Frontal cortex (tissue), 4 donors: Measurements from ENCODE around the gene DZIP1. TPM values are rescaled to one million over a fixed set of nuclear protein-coding genes. Genes with fewer than 3 reads are reported as not detected.

Source experiments
- DNase-seq, 2 donors: peaks; one replicate each; pipeline ENCODE4 v3.0.0; 2012; ENCODE audit warnings: low spot score in 2 of 2
- FAIRE-seq: peaks from 2 replicates; lab custom pipeline; 2012; peaks lifted over from hg19 to GRCh38; lab: Jason Lieb, UNC
- total RNA-seq: library from RNA; depleted of rRNA; stranded (reverse); fragments of >200 nt; gene quantifications from one replicate; pipeline ENCODE4 v1.2.3, GENCODE V29; 2014
- donor health status: control.
- donor health status: control.
- donor health status: control.

DZIP1 gene
- total RNA-seq, 1 donor from 2014 or later = 47.3 TPM

DNA sequence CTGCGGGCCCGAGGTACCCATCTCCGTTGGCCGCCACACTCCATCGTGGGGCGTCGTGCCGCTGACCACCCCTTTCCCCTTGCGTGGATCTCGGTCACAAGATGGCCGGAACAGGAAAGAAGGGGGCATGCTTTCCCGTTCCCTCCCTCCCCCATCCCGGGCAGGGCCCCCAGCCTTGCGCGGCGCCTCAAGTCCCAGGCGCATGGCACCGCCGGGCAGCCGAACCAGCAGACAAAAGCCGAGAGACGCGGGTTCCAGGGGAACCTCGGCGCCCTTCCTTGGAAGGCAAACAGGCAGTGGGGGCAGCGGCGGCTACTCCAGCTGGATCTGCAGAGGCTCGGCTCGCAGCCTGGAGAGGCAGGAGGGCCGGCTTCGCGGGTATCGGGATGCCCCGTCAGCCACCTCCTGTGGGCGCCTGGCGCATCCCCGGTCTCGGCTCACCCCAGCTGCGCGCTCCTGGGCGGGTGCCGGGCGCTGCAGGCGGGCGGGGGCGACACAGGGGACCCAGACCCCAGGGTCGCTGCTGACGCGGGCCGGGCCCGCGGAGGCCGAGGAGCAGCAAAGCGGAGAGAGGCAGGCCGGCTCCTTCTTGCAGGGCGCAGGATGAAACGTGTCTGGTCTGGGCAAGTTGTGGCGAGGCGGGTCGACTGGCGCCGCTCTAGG is 439 bp downstream of the DZIP1 start:
- FAIRE-seq = no peak
- peak in 1 of 2 donors; percentile 27 for DNase-seq

DNA sequence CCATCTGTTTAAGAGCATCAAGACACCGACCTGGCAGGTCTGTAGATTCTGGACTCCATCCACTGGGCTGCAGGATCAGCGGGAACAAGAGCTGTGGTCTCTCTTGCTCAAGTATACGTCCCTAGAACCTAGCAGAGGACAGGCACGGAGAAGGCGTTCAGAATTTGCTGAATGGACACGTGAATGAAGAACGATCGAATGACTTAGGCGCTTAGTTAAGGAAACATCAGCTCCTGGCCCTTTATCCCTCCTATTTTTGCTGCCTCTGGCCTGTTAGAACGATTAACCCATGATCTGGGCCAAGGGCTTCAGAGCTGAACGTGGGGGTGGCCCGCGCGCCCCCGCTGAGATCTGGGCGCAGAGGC is 953 bp downstream of the DZIP1 start:
- DNase-seq = no peak
- no peak for FAIRE-seq

DNA sequence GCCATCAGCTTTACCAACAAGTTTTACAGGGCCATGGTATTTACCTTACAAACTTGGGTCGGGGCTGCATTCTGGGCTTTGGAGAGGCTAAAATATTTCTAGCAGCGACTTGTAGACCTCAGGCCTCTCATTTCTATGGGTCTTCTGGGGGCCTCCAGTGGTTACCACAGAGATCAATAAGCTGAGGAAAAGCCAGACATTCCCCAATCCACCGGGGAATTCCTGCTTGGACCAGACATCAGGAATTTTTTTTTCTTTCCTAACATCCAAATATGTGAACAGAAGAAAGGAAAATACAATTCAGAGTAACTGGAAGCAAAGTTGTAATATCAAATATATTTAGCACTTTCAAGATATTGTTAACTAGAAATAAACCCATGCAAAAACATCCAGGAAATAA is 1.5 kb downstream of the DZIP1 start:
- no peak for DNase-seq
- FAIRE-seq = no peak

DNA sequence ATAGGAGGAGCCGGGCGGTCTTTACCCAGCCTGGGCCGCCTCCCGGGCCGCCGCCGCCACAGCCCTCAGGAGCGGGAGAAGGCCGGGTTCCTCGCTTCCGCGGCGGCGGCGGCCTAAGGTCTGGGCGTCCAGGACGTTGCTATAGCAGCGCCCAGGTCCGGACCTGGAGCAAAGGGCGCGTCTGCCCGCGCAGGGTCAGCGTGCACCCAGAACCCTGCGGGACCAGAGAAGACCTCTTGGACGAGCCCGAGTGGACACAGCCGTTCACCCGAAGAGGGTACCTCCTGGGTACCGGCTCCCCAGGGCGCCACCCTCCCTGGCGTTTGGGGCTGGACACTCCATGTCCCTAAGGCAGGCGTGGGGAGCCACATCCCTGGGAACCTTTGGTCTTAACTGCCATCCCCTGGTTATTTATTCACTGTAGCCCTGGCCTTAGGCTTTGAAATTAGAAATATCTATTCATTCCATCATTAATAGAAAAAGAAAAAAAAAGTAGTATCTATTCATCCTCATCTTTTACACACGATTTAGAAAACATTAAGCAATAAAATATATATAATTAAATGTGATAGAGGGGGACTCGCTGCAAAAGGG is 2.4 kb downstream of the DZIP1 start:
- DNase-seq = peak in 1 of 2 donors; percentile 24
- no peak for FAIRE-seq

DNA sequence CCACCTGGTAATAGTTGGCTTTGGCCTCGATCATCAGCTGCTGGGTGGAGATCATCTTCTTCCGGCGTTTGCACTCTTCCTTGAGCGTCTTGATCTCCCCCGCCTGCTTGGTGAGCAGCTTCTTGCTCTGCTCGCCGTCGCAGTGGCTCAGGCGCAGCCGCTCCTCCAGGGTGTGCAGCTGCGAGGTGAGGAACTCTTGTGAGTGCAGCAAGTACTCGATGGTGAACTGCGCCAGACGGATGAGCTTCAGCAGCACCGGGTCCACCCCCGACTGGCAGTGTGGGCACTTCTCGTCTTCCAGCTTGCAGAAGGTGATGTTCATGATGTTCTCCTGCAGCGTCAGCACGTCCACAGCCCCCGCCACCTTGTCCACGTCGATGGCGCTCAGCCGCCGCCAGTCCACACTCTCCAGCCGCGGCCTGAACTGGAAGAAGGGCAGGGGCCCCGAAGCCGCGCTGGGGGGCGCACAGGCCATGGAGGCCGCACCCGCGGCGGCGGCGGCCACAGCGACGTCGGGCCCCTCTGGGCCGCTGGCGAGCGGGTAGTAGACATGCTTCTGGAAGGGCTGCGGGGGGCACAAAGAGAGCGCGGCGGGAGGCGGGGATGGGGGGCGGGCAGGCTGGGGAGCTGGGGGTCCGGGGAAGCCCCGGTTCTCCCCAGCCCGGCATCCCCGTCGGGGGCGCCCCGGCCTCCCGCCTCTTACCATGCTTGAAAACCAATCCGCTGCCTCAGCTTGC is 3.0 kb downstream of the DZIP1 start:
- FAIRE-seq (no peak), DNase-seq (no peak)

DNA sequence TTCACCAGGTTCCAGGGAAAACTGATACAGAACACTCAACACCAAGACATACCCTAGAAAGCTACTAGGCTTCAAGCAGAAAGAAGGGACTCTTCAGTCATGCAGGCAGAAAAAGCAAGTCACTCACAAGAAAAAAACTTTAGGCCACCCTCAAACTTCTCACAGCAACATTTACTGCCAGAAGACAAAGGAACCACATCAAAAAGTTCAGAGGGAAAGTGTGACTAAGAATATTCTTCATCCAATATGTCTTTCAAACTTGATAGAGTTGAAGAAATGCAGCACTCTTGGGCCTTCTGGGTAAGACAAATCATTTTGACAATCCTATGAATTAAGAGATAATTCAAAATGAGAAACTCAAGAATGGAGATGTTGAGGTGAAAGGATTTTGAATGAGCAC is 7.7 kb downstream of the DZIP1 start:
- DNase-seq (no peak), FAIRE-seq (no peak)

DNA sequence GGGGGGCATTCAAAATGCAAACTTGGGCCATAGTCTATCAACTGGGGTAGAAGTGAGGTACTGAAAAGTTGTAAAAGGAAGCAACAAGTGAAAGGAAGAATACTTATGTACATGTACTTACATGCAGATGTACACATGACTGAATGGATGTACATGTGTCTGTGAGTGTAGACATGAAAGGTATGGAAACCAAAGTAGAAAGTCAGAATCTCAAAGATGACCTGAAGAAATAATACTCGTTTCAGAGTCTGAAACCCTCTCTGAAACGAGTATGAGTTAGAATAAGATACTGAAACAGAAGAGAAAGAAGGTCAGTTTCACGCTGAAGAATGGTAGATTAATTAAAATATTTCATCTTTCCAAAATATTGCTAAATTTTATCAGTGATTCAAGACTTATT is 13.9 kb downstream of the DZIP1 start:
- no peak for FAIRE-seq

DNA sequence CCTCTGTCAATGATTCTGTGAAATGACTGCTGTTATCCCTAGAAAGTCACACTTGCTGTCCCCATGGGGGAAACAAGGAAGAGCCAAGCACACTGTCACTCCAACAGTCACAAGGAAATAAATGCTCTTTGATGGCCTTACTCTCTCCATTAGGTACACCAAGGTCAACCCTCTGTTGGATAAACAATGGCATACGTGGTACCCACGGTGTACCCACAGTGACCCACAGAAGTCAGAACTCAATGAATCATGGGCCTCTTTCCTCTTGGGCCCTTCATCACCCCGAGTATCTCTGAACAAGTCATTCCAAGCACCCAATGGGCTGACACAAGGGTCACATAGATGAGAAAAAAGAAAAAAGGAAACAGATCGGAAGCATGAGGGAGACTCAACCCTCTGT is 15.4 kb downstream of the DZIP1 start:
- no peak for FAIRE-seq
- DNase-seq = no peak

More for the DNA sequence above, 13.9 kb downstream of the DZIP1 start:
- DNase-seq = no peak

DNA sequence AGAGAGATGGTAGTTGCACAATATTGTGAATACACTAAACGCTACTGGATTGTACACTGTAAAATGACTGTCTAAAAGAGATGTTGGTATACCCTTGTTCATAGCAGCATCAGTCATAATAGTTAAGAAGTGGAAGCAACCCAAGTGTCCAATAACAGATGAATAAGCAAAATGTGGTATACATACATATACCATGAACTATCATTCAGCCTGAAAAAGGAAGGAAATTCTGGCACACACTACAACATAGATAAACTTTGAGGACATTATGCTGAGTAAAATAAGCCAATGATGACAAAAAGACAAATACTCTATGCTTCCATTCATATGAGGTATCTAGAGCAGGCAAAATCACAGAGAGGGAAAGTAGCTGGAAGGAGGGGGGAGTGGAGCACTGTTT is 16.0 kb downstream of the DZIP1 start:
- FAIRE-seq (no peak), DNase-seq (no peak)

DNA sequence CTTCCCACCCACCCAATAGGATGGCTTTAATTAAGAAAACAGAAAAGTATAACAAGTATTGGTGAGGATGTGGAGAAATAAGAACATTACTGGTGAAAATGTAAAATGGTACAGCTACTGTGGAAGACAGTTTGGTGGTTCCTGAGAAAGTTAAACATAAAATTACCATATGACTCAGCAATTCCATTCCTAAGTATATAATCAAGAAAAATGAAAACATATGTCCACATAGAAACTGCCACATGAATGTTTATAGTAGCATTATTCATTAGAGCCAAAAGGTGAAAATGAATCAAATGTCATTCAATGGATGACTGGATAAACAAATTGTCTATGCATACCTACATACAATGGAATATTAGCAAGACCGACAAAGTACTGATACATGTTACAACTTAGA is 16.9 kb downstream of the DZIP1 start:
- FAIRE-seq (no peak), DNase-seq (no peak)

DNA sequence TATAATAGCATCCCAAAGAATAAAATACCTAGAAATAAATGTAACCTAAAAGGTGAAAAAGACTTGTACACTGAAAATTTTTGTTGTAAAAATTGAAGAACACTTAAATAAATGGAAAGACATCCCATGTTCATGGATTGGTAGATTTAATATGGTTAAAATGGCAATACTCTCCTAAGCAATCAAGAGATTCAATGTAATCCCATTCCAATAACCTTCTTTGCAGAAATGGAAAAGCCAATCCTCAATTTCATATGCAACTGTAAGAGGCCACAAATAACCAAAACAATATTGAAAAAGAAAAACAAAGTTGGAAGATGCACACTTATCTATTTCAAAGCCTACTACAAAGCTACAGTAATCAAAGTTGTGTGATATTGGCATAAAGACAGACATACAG is 17.7 kb downstream of the DZIP1 start:
- FAIRE-seq = no peak
- DNase-seq = no peak

DNA sequence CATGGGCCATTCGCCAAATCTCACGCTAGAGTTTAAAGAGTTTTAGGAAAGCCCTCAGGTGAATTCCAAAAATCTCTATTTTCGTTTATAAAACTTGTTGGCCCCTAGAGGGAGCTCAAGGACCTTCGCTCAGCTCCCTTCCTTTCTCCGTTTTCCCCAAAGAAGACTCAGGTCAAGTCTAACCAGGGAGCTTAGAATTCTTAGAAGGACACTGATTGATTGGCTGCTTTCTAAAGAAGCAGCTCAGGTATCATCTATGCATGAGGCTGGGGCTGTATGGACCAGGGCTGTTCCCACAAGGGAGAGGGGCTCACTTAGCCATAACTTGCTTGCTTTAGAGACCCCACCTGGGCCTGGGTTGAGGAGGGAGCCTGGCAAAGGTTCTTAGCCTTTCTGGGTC is 20.5 kb downstream of the DZIP1 start:
- DNase-seq (peak; percentile 25 to 33), FAIRE-seq (no peak)

DNA sequence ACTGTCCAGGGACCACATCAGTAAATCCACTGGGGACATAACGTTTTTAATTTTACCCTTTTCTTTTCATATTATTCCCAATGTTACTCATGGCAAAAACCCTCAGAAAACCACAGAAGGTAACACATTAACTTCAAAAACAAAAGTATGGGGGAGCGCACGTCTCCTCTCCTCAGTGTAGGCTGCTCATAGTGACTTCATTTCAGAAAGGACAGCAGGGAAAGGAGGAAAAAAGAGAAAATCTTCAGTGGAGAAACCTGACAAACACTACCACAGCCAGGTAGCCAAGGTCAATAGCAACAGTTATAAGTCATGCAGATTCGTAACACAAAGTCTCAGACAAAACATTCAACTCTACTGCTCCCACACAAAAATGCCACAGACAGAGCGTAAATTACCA is 21.4 kb downstream of the DZIP1 start:
- FAIRE-seq (no peak), DNase-seq (no peak)

DNA sequence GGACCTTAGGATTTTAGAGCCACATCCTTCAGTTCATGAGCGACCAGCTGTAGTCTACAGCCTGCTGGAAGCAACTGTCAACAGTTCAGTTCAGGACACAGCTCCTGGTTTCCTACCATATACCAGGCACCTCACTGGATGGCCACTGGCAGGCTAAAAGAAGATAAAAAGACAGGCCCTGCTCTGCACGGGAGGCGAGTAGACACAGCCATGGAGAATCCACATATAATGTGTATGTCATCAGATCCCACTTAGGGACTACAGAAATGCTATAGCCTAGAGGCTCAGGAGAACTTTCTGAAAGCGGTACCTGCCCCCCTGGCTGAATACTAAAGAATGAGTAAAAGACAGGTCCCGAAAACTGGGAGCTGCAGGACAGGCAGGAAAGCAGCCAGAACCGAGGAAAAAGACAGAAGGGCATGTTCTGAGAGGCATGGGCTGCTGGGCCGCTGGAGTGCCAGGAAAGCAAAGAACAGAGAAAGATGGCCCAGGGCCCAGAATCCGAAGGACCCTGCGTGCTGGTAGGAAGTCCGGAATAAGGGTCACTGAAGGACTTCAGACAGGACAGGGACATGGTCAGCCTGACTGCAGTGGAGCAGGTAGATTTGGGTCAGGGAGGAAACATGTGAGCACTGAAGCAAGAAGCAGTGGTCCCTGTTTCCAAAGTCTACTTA is 23.5 kb downstream of the DZIP1 start:
- no peak for DNase-seq

DNA sequence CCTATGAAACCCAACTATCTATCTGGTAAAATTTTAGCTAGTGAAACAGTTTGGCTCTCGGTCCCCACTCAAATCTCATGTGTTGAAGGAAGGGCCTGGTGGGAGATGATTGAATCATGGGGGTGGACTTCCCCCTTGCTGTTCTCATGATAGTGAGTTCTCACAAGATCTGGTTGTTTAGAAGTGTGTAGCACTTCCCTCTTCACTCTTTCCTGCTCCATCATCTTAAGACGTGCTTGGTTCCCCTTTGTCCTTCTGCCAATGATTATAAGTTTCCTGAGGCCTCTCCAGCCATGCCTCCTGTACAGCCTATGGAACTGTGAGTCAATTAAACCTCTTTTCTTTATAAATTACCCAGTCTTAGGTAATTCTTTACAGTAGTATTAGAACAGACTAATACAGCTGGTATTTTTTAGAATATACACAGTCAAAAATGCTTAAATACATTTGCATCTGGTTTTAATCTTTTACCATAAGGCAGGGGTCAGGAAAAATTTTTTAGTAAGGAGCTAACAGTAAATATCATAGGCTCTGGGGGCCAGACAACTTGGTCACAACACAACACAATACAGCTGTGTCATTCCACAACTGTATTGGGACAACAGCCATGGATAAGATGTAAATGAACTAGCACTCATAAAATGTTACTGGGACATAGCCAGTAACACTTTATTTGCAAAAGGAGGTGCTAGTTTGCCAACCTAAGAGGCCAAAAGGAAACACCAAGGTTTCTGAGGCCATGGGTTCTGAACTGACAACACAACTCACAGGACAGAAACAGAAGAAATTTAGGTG is 24.3 kb downstream of the DZIP1 start:
- DNase-seq = no peak
- no peak for FAIRE-seq

More for the DNA sequence above, 23.5 kb downstream of the DZIP1 start:
- no peak for FAIRE-seq

DNA sequence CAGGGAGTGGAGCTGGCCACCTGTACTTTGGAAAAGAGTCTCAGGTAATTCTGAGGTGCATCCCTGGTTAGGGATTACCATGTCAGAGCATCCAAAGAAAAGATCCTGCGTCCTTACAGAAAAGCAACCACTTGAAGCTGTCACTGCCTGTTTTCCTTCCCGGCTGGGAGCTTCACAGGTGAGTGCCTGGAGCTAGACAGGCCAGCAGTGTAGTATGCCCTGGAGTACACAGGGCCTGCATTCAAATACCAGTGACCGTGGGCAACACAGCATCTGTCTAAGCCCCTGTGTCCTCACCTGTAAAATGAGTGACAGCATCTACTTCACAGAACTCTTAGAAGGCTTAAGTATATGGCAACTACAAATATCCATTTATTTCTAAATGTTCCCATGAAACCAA is 29.0 kb downstream of the DZIP1 start:
- FAIRE-seq (no peak), DNase-seq (no peak)

DNA sequence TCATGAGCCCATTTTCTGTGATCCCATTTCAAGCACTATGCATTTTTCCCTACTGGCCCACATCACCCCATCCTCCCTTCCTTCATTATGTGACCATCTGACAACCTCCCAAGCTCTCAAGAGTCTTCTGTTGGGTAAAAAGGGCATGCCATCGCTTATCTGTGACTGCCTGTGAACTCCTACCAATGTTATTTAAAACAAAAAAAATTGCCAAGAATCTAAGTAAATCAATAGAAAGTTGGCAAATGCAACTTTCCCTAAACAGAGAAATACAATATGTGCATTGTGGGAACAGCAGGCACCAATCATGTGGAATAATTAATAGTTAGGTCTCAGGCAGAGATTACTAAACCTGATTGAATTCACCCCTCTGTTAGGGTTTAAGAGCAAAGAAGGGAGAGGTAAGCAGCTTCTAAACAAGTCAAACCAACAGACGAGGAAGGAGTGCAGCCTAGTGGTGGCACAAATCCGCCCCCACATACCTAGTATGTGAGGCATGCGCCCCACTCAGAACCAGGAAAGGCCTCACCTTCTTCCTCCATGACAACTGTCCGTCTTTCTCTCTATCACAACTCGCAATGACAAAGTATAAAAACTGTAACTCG is 29.8 kb downstream of the DZIP1 start:
- DNase-seq (no peak), FAIRE-seq (no peak)

DNA sequence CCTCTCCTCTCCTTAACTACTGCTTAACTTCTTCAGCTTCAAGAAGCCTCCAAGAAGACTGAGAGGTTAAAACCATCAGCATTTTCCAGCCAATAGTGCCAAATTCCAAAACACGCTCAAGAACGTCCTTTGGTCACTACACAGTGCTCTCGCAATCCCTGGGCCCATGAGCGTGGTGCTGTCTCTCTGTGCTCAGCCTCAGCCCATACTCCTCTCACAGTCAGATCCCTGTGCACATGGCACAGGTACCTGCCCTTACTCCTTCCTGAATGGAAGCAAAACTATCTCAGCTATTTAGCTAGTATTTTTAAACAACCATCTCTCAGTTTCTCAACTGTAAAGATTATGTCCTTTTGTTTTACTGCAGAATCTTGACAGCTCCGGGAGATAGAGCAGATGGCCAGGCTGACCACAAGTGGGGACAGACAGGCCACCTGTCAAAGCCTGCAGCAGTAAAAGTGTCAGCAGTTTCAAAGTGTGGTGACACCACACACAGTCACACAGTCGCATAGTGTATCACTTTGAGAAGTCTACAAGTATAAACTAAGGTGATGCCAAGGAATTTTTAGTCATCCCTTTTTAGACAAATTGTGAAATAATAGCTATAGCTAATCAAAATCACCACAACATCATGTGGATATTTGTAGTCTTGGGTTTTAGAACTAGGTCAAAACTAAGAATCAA is 35.7 kb downstream of the DZIP1 start:
- DNase-seq (no peak), FAIRE-seq (no peak)

DNA sequence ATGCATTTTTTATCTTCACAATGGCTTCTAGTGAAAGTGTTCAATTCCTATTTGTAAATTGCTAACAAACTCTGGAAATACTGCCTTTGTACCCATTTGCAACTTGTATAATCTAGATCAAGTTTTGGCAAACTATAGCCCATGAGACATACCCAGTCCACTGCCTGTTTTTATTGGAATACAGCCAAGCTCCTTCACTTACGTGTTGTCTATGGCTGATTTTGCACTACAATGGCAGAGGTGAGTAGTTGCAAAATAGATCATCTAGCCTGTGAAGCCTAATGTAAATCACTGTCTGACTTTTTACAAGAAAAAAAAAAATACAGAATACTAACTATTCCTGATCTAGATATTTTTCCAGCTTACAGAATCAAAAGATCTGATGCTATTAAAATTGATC is 37.1 kb downstream of the DZIP1 start:
- no peak for DNase-seq
- no peak for FAIRE-seq
